Endothelial cell of umbilical vein (primary cell): Measurements from ENCODE around the gene HLX. TPM values are rescaled to one million over a fixed set of nuclear protein-coding genes. Genes with fewer than 3 reads are reported as not detected.

Experiments
- BruUV-seq: library from RNA; stranded (reverse); fragments of 400-500 nt; replicated peaks from 2 replicates; lab custom pipeline; 2021; lab: Mats Ljungman, UMichigan
- CTCF ChIA-PET: fragments of 300-600, 350-600 bp; sonication (Branson Sonifier 250); formaldehyde crosslinking; loops from one replicate; lab custom pipeline; 2021; ENCODE audit warnings: antibody characterized with exemption, inconsistent platforms; lab: Charles Lee
- POLR2A ChIA-PET: fragments of 300-600, 350-600 bp; sonication (Branson Sonifier 250); formaldehyde crosslinking; loops from one replicate; lab custom pipeline; 2021; ENCODE audit warnings: antibody characterized with exemption, inconsistent platforms; lab: Charles Lee
- DNase-seq: peaks from one replicate; pipeline ENCODE4 v3.0.0-alpha.2; 2011; ENCODE audit warnings: low read depth, low spot score
- FAIRE-seq: peaks from 2 replicates; lab custom pipeline; 2011; peaks lifted over from hg19 to GRCh38; lab: Jason Lieb, UNC
- H2AFZ ChIP-seq: 2 replicates; pipeline ENCODE4 v1.6.0; 2012; ENCODE audit warnings: low read depth, low read length, control low read depth, inconsistent platforms
- H3K27ac ChIP-seq: 2 replicates; pipeline ENCODE4 v1.5.1; 2011; ENCODE audit warnings: low read depth, mild to moderate bottlenecking, control low read depth, low read length, moderate library complexity; ENCODE audit not compliant: insufficient read depth
- H3K27me3 ChIP-seq, 2 experiments: 2 replicates each; pipeline versions ENCODE4 v1.6.0 to v1.6.1; 2011; ENCODE audit warnings: low read length in 2 of 2, mixed read lengths in 1 of 2; ENCODE audit not compliant: control insufficient read depth in 2 of 2, insufficient read depth in 2 of 2
- H3K36me3 ChIP-seq, 2 experiments: 2 replicates in 1 of 2; 3 replicates in 1 of 2; pipeline ENCODE4 v1.5.1; 2011; ENCODE audit warnings: low read length in 2 of 2, mild to moderate bottlenecking in 1 of 2, moderate library complexity in 1 of 2; ENCODE audit not compliant: control insufficient read depth in 2 of 2, insufficient read depth in 2 of 2; ENCODE audit errors: extremely low read depth in 1 of 2
- H3K4me1 ChIP-seq: 3 replicates; pipeline ENCODE4 v1.5.1; 2011; ENCODE audit warnings: mild to moderate bottlenecking, low read length; ENCODE audit not compliant: control insufficient read depth, insufficient read depth; ENCODE audit errors: extremely low read depth
- H3K4me2 ChIP-seq: 2 replicates; pipeline ENCODE4 v1.6.1; 2011; ENCODE audit warnings: low read length, control low read depth, mixed read lengths; ENCODE audit not compliant: insufficient read depth
- H3K4me3 ChIP-seq, 3 experiments: fragments of 200-600 bp in 1 of 3; sonication (generic), shearing (Covaris generic) in 1 of 3; replicated peaks in 1 of 3; 2 replicates each; pipeline ENCODE4 v1.5.1; 2011 to 2016; ENCODE audit warnings: control low read depth in 3 of 3, low read length in 3 of 3, mild to moderate bottlenecking in 2 of 3, inconsistent platforms in 1 of 3, low read depth in 1 of 3, moderate library complexity in 1 of 3; ENCODE audit not compliant: insufficient read depth in 1 of 3
- H3K79me2 ChIP-seq: 2 replicates; pipeline ENCODE4 v1.6.0; 2012; ENCODE audit warnings: low read length, inconsistent platforms; ENCODE audit not compliant: control insufficient read depth, insufficient read depth
- H3K9ac ChIP-seq: replicated peaks from 2 replicates; pipeline ENCODE3; 2011; ENCODE audit warnings: low read length, control low read depth; ENCODE audit not compliant: insufficient read depth; ENCODE audit errors: extremely low read depth
- H3K9me1 ChIP-seq: replicated peaks from 3 replicates; pipeline ENCODE4 v1.6.0; 2011; ENCODE audit warnings: mild to moderate bottlenecking, low read length; ENCODE audit not compliant: control insufficient read depth, insufficient read depth; ENCODE audit errors: extremely low read depth
- H3K9me3 ChIP-seq: replicated peaks from 2 replicates; pipeline ENCODE4 v1.5.1; 2012; ENCODE audit warnings: low read length, inconsistent platforms; ENCODE audit not compliant: control insufficient read depth, insufficient read depth
- H4K20me1 ChIP-seq: replicated peaks from 2 replicates; pipeline ENCODE3; 2011; ENCODE audit warnings: mild to moderate bottlenecking, low read length; ENCODE audit not compliant: control insufficient read depth, insufficient read depth; ENCODE audit errors: extremely low read depth
- CTCF ChIP-seq, 2 donors: IDR thresholded peaks; 1 replicate in 1 of 2; 2 replicates in 1 of 2; pipeline ENCODE4 v1.5.1; 2011; ENCODE audit warnings: low read length in 2 of 2, mild to moderate bottlenecking in 2 of 2, moderate library complexity in 2 of 2, control low read depth in 1 of 2, inconsistent platforms in 1 of 2, low read depth in 1 of 2; ENCODE audit not compliant: insufficient read depth in 1 of 2; ENCODE audit errors: extremely low read depth in 1 of 2
- FOS ChIP-seq: IDR thresholded peaks from 2 replicates; pipeline ENCODE4 v1.6.1; 2011; ENCODE audit warnings: mild to moderate bottlenecking, low read length, moderate library complexity, borderline replicate concordance; ENCODE audit not compliant: insufficient read depth
- GATA2 ChIP-seq: IDR thresholded peaks from 2 replicates; pipeline ENCODE4 v1.7.0; 2011; ENCODE audit warnings: low read depth, mild to moderate bottlenecking, moderate library complexity, mixed read lengths, low read length; ENCODE audit not compliant: insufficient read length, insufficient read depth
- MAX ChIP-seq: IDR thresholded peaks from 2 replicates; pipeline ENCODE4 v1.6.1; 2011; ENCODE audit not compliant: insufficient read depth, insufficient read length
- MYC ChIP-seq: IDR thresholded peaks from one replicate; pipeline ENCODE4 v1.6.1; 2011; ENCODE audit warnings: mild to moderate bottlenecking, low read depth, low read length
- POLR2A ChIP-seq: IDR thresholded peaks from 2 replicates; pipeline ENCODE4 v1.6.1; 2012; ENCODE audit warnings: low read depth, mild to moderate bottlenecking, control low read depth, low read length
- POLR2AphosphoS5 ChIP-seq: IDR thresholded peaks from 2 replicates; pipeline ENCODE4 v1.6.1; 2012; ENCODE audit warnings: low read depth, mild to moderate bottlenecking, control low read depth, low read length, moderate library complexity; ENCODE audit not compliant: insufficient read depth
- dilution Hi-C: fragments of 300-500 bp; cut with MboI; formaldehyde crosslinking; loops from one replicate; pipeline ENCODE4 v1.15.0; 2019; ENCODE audit warnings: low sequenced_read_pairs; ENCODE audit not compliant: extremely low pct_ligation_motif_present
- intact Hi-C: fragments of 100-400 bp; cut with micrococcal nuclease; formaldehyde crosslinking; loops from one replicate; pipeline ENCODE4 v1.10.0; 2022
- polyA plus RNA-seq, 4 experiments: library from polyadenylated mRNA; depleted of rRNA in 3 of 4; stranded (reverse) in 3 of 4; unstranded in 1 of 4; fragments of >200 nt; gene quantifications; 2 replicates each; pipeline versions ENCODE4 v1.2.1 to v1.2.3, GENCODE V29; 2011 to 2012; ENCODE audit warnings: missing spikeins in 1 of 4
- total RNA-seq: library from RNA; stranded (reverse); gene quantifications from 2 replicates; pipeline ENCODE4 v1.2.3, GENCODE V29; 2021

Gene HLX
- total and polyA plus RNA-seq, 2 donors (not counting 3 experiments of a cell fraction or from before 2014, with no cell fraction given) = 7.5 to 39.1 TPM

GRCh38 chr1:220914283-220915116 is 35.3 kb downstream of the HLX start:
- Histone ChIP-seq H3K36me3 (no peaks in the 10 kb centered on the region), H3K79me2 (no peaks in the 10 kb centered on the region), H3K27ac (no peak overlapping the region), H4K20me1 (no peaks in the 10 kb centered on the region), H3K9me1 (no peaks in the 10 kb centered on the region), H3K4me1 (no peaks in the 10 kb centered on the region), H3K9ac (no peak overlapping the region), H3K27me3 (peaks cover 3 to 4% of the 10 kb centered on the region in 2 experiments), H3K9me3 (no peaks in the 10 kb centered on the region), H3K4me3 (no peak overlapping the region), H2AFZ (no peak overlapping the region), H3K4me2 (no peak overlapping the region)
- FAIRE-seq = no peak
- dilution Hi-C loops = no loop called here
- ChIA-PET CTCF (interaction anchor here (1.3 kb wide), 1 partner anchor 289 kb away, joined by 5 read pairs; no protein-coding TSS in a partner anchor), POLR2A (no interaction called here)
- TF ChIP-seq MAX = no peak
- TF ChIP-seq MYC = no peak
- no peak for TF ChIP-seq CTCF (IDR thresholded peaks at IDR 0.05; ENCODE audit: extremely low read depth in 1 of 2, insufficient read depth in 1 of 2, low read depth in 1 of 2, low read length in 2 of 2)
- TF ChIP-seq POLR2A = no peak
- TF ChIP-seq GATA2 = no peak
- TF ChIP-seq POLR2AphosphoS5 = no peak
- TF ChIP-seq FOS = no peak
- BruUV-seq = no TSS peak
- intact Hi-C loops = no loop called here
- DNase-seq = no peak
